ENCODE results near the gene HOXC6. TPM values are rescaled to one million over a fixed set of nuclear protein-coding genes. Genes with fewer than 3 reads are reported as not detected.

Gene HOXC6
- total and polyA plus RNA-seq, 4 donors: 0.18 to 0.71 (median 0.35) TPM

DNA sequence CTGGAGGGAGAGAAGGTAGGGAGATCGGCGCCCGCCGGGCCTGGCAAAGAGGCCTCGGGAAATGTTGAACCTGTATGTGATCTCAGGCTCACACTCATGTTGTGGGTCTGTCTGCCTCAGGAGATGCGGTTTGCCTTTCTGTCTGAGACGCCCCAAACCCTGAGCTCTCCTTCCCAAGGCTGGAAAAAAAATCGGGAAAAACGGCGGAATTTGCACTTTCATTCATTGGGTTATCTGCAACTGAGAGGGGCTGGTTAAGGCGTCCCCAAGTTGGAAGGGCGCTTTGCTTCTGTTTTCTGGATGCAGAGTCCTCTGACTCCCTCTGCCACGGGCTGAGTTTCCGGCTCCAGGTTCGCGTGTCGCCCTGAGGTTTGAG, 33.2 kb upstream of the HOXC6 start:
- no peaks in the 10 kb centered on the region for H3K36me3 ChIP-seq (ENCODE audit: control insufficient read depth in 4 of 4, insufficient read depth in 4 of 4, low read length in 4 of 4)
- no peak for ATAC-seq (ENCODE audit: insufficient read depth, low FRiP score)
- H3K27ac ChIP-seq (ENCODE audit: low read depth in 1 of 2, low read length in 1 of 2): no peak overlapping the region
- H3K27me3 ChIP-seq (ENCODE audit: control insufficient read depth in 3 of 3, insufficient read depth in 3 of 3, low read length in 2 of 3): peaks cover 0 to 100% (median 87%) of the 10 kb centered on the region in 3 donors
- DNase-seq: no peak
- WGBS, 2 donors: 4 to 5% methylated on average over 17 of the region's 17 CpGs
- TF ChIP-seq, protein P1, sequence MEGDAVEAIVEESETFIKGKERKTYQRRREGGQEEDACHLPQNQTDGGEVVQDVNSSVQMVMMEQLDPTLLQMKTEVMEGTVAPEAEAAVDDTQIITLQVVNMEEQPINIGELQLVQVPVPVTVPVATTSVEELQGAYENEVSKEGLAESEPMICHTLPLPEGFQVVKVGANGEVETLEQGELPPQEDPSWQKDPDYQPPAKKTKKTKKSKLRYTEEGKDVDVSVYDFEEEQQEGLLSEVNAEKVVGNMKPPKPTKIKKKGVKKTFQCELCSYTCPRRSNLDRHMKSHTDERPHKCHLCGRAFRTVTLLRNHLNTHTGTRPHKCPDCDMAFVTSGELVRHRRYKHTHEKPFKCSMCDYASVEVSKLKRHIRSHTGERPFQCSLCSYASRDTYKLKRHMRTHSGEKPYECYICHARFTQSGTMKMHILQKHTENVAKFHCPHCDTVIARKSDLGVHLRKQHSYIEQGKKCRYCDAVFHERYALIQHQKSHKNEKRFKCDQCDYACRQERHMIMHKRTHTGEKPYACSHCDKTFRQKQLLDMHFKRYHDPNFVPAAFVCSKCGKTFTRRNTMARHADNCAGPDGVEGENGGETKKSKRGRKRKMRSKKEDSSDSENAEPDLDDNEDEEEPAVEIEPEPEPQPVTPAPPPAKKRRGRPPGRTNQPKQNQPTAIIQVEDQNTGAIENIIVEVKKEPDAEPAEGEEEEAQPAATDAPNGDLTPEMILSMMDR (IDR thresholded peaks at IDR 0.05; ENCODE audit: control extremely low read depth, extremely low read depth): no peak
- H3K4me3 ChIP-seq: no peak overlapping the region
- peaks cover 0 to 8% (median 0%) of the 10 kb centered on the region in 4 donors for H3K9me3 ChIP-seq (ENCODE audit: control insufficient read depth in 4 of 4, insufficient read depth in 3 of 4, low read length in 3 of 4)
- no peak overlapping the region for H3K9ac ChIP-seq (ENCODE audit: insufficient read depth in 1 of 2, low read length in 2 of 2)
- peaks cover 0 to 16% (median 0%) of the 10 kb centered on the region in 5 donors for H3K4me1 ChIP-seq (ENCODE audit: control insufficient read depth in 5 of 5, insufficient read depth in 5 of 5, low read length in 5 of 5)

DNA sequence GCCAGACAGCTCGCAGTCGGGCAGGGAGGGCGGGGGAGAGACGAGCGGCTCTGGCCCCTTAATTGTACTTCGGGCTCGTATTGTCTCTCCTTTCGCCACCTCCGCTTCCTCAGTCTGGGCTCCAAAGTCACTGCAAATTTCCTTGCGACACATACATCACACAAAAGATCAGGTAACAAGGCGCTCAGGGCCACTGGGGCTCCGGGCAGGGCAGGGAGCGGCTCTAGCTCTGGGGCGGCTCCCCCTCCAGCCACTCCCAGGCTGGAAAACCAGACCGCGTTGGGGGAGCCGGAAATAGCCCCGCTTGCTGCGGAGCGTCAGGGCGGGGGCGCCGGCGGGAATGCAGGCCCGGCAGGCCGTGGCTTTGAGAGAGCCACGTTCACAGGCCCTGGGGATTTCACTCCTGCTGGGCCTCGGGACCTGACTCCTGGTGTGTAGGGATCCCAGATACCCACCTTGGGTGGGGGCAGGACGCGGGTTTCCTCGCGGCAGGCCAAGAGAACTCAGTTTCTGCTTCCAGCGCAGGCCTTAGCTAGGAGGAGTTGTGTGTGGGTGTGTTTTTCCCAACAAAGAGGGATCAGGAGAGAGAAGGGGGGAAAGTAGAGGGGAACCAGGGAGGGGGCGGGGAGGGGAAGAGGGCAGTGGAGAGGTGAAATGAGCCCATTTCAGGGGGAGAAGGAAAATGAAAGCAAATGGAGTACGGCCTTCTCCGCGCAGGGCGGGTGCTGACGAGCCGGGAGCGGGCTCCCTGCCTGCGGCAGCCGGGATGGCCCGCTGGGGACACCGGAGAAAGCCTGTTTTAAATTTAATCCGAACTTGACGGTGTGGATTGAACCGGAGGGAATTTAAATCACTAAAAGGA, 32.6 kb upstream of the HOXC6 start:
- WGBS, 2 donors: 2 to 4% methylated on average over 47 to 48 of the region's 48 CpGs
- peak in 1 of 3 donors; percentile 57 for DNase-seq
- Histone ChIP-seq H3K4me3 (peak overlapping the region; percentile 26), H3K36me3 (ENCODE audit: control insufficient read depth in 4 of 4, insufficient read depth in 4 of 4, low read length in 4 of 4) (no peaks in the 10 kb centered on the region), H3K27ac (ENCODE audit: low read depth in 1 of 2, low read length in 1 of 2) (no peak overlapping the region), H3K4me1 (ENCODE audit: control insufficient read depth in 5 of 5, insufficient read depth in 5 of 5, low read length in 5 of 5) (peaks cover 0 to 23% (median 0%) of the 10 kb centered on the region in 5 donors), H3K9ac (ENCODE audit: insufficient read depth in 1 of 2, low read length in 2 of 2) (no peak overlapping the region), H3K27me3 (ENCODE audit: control insufficient read depth in 3 of 3, insufficient read depth in 3 of 3, low read length in 2 of 3) (peaks cover 0 to 99% (median 82%) of the 10 kb centered on the region in 3 donors), H3K9me3 (ENCODE audit: control insufficient read depth in 4 of 4, insufficient read depth in 3 of 4, low read length in 3 of 4) (peaks cover 0 to 8% (median 0%) of the 10 kb centered on the region in 4 donors)
- ATAC-seq (ENCODE audit: insufficient read depth, low FRiP score): peak; percentile 43
- TF ChIP-seq, protein P1 (IDR thresholded peaks at IDR 0.05; ENCODE audit: control extremely low read depth, extremely low read depth): no peak

DNA sequence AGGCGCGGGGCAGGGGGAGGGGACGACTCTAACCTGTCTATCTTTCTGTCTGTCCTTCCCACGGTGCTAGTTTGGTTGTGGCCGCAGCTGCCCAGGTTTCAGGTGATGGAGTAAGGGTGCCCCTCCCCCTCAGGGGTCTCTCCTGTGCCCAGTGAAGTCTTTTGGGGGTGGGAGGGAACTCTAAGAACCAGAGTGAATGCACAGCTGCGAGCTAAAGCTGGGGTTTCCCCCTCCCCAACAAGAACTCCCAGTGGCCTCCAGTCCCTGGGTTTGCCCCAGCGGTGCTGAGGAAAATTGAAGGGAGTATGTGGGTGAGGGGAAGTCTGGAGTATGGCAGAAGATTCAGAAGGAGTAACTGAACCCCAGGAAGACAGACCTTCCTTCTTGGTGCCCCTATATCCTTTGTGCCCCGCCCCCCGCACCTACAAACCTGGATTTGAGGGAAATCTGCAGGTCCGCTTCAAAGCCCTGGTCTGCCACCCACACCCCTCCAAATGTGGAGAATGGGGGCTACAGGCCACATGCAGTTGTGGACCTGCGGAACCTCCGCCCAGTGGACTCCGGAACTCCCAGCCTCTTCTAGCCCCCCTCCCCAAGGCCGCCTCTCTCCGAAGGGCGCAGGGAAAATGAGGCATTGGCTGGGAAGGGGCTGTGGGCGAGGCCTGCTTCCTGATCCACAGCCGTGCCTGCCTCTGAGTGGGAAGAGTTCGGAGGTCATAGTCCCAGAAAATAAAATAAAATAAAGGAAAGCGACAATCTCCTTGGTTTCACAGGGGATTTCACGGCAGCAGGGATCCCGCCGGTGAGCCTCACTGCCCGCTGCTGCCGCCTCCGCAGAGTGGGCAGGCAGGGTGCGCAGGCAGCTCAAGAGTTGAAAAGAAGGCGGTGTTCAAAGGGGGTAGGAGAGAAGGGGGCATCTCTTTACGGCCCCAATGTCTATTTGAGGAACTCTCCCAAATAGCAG, 31.7 kb upstream of the HOXC6 start:
- no peaks in the 10 kb centered on the region for H3K36me3 ChIP-seq (ENCODE audit: control insufficient read depth in 4 of 4, insufficient read depth in 4 of 4, low read length in 4 of 4)
- WGBS, 2 donors: 26 to 41% methylated on average over 29 of the region's 29 CpGs
- TF ChIP-seq, protein P1 (IDR thresholded peaks at IDR 0.05; ENCODE audit: control extremely low read depth, extremely low read depth): no peak
- H3K27me3 ChIP-seq (ENCODE audit: control insufficient read depth in 3 of 3, insufficient read depth in 3 of 3, low read length in 2 of 3): peaks cover 0 to 99% (median 80%) of the 10 kb centered on the region in 3 donors
- no peak overlapping the region for H3K27ac ChIP-seq (ENCODE audit: low read depth in 1 of 2, low read length in 1 of 2)
- H3K9me3 ChIP-seq (ENCODE audit: control insufficient read depth in 4 of 4, insufficient read depth in 3 of 4, low read length in 3 of 4): peaks cover 0 to 8% (median 0%) of the 10 kb centered on the region in 4 donors
- H3K9ac ChIP-seq (ENCODE audit: insufficient read depth in 1 of 2, low read length in 2 of 2): no peak overlapping the region
- peak overlapping the region; percentile 26 for H3K4me3 ChIP-seq
- H3K4me1 ChIP-seq (ENCODE audit: control insufficient read depth in 5 of 5, insufficient read depth in 5 of 5, low read length in 5 of 5): peaks cover 0 to 24% (median 0%) of the 10 kb centered on the region in 5 donors
- ATAC-seq (ENCODE audit: insufficient read depth, low FRiP score) (no peak), DNase-seq (no peak)
